WERI-Rb-1 (cell line): ENCODE measurements around the gene EFEMP1.

Source experiments
- DNase-seq: peaks from one replicate; pipeline ENCODE4 v3.0.0-alpha.2; 2020
- H3K27ac ChIP-seq: fragments of 250-450 bp; sonication (Bioruptor Pico); 2 replicates; pipeline ENCODE4 v1.5.1; 2020; ENCODE audit warnings: mild to moderate bottlenecking, moderate library complexity
- H3K27me3 ChIP-seq: fragments of 250-450 bp; sonication (Bioruptor Pico); 2 replicates; pipeline ENCODE4 v1.5.1; 2021; ENCODE audit warnings: mild to moderate bottlenecking, low read depth, moderate library complexity; ENCODE audit not compliant: insufficient read depth, severe bottlenecking
- H3K36me3 ChIP-seq: fragments of 250-450 bp; sonication (Bioruptor Pico); 2 replicates; pipeline ENCODE4 v1.5.1; 2020; ENCODE audit warnings: mild to moderate bottlenecking, moderate library complexity
- H3K4me3 ChIP-seq: 2 replicates; pipeline ENCODE4 v1.5.1; 2011; ENCODE audit warnings: low read depth, mild to moderate bottlenecking, control low read depth, low read length
- H3K9me3 ChIP-seq: fragments of 250-450 bp; sonication (Bioruptor Pico); 2 replicates; pipeline ENCODE4 v1.5.1; 2021; ENCODE audit warnings: mild to moderate bottlenecking, moderate library complexity; ENCODE audit not compliant: severe bottlenecking
- CTCF ChIP-seq: IDR thresholded peaks from 2 replicates; pipeline ENCODE4 v1.5.1; 2011; ENCODE audit warnings: low read depth, mild to moderate bottlenecking, control low read depth, inconsistent platforms, low read length

EFEMP1 gene

GRCh38 chr2:55883357-55883756 lies 40.2 kb downstream of the EFEMP1 start:
- Histone ChIP-seq H3K27me3 (no peaks in the 10 kb centered on the region), H3K27ac (no peak overlapping the region), H3K9me3 (no peaks in the 10 kb centered on the region), H3K36me3 (no peaks in the 10 kb centered on the region), H3K4me3 (no peak overlapping the region)
- no peak for TF ChIP-seq CTCF
- no peak for DNase-seq

- H3K9me3 ChIP-seq: no peaks in the 10 kb centered on the region
- TF ChIP-seq CTCF: no peak
- H3K27ac ChIP-seq: no peak overlapping the region
Measured at GRCh38 chr2:55882954-55883353, 40.6 kb downstream of the EFEMP1 start.

GRCh38 chr2:55880416-55881143 lies 43.0 kb downstream of the EFEMP1 start:
- Histone ChIP-seq H3K36me3 (no peaks in the 10 kb centered on the region), H3K27ac (no peak overlapping the region), H3K9me3 (no peaks in the 10 kb centered on the region), H3K27me3 (no peaks in the 10 kb centered on the region), H3K4me3 (no peak overlapping the region)
- DNase-seq: no peak
- TF ChIP-seq CTCF: no peak

More at GRCh38 chr2:55882954-55883353, 40.6 kb downstream of the EFEMP1 start:
- DNase-seq: no peak
- no peaks in the 10 kb centered on the region for H3K27me3 ChIP-seq
- no peak overlapping the region for H3K4me3 ChIP-seq
- no peaks in the 10 kb centered on the region for H3K36me3 ChIP-seq

GRCh38 chr2:55879976-55880375 lies 43.6 kb downstream of the EFEMP1 start:
- Histone ChIP-seq H3K27ac (no peak overlapping the region), H3K27me3 (no peaks in the 10 kb centered on the region), H3K36me3 (no peaks in the 10 kb centered on the region), H3K9me3 (no peaks in the 10 kb centered on the region), H3K4me3 (no peak overlapping the region)
- DNase-seq: no peak
- no peak for TF ChIP-seq CTCF

GRCh38 chr2:55877087-55877436 lies 46.5 kb downstream of the EFEMP1 start:
- no peak overlapping the region for H3K4me3 ChIP-seq
- H3K9me3 ChIP-seq: no peaks in the 10 kb centered on the region
- no peaks in the 10 kb centered on the region for H3K27me3 ChIP-seq
- H3K27ac ChIP-seq: no peak overlapping the region
- no peak for TF ChIP-seq CTCF
- DNase-seq: no peak
- H3K36me3 ChIP-seq: no peaks in the 10 kb centered on the region

- Histone ChIP-seq H3K36me3 (no peaks in the 10 kb centered on the region), H3K4me3 (no peak overlapping the region), H3K9me3 (no peaks in the 10 kb centered on the region), H3K27me3 (no peaks in the 10 kb centered on the region), H3K27ac (no peak overlapping the region)
- no peak for DNase-seq
- TF ChIP-seq CTCF: no peak
Measured at GRCh38 chr2:55876429-55877086, 47.0 kb downstream of the EFEMP1 start.
